ENCODE data around the gene ATXN2L.

- TF ChIP-seq CTCF (tag by site-specific recombination; IDR thresholded peaks at IDR 0.05) (no peak), TRIM28 (IDR thresholded peaks at IDR 0.05; ENCODE audit: borderline replicate concordance, low read length) (no peak), ZBTB48 (tag by site-specific recombination; IDR thresholded peaks at IDR 0.05) (no peak), ZNF302 (tag by site-specific recombination; IDR thresholded peaks at IDR 0.05; ENCODE audit: low read depth) (no peak), ZNF654 (tag by site-specific recombination; IDR thresholded peaks at IDR 0.05; ENCODE audit: low read depth) (no peak), KLF16 (tag by site-specific recombination; IDR thresholded peaks at IDR 0.05) (peak; percentile 15; the same call in 1 of the 2 replicates)
- TF ChIP-seq, protein P1, sequence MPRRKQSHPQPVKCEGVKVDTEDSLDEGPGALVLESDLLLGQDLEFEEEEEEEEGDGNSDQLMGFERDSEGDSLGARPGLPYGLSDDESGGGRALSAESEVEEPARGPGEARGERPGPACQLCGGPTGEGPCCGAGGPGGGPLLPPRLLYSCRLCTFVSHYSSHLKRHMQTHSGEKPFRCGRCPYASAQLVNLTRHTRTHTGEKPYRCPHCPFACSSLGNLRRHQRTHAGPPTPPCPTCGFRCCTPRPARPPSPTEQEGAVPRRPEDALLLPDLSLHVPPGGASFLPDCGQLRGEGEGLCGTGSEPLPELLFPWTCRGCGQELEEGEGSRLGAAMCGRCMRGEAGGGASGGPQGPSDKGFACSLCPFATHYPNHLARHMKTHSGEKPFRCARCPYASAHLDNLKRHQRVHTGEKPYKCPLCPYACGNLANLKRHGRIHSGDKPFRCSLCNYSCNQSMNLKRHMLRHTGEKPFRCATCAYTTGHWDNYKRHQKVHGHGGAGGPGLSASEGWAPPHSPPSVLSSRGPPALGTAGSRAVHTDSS (tag by site-specific recombination; IDR thresholded peaks at IDR 0.05), result no peak
Measured at GRCh38 chr16:28863929-28864793, 41.4 kb downstream of the ATXN2L start.
